Astrocyte of the cerebellum (primary cell): ENCODE results near the gene SLC25A33.

Experiments used
- DNase-seq: peaks from one replicate; pipeline ENCODE4 v3.0.0-alpha.2; 2011; ENCODE audit warnings: low read depth
- H3K4me3 ChIP-seq: 2 replicates; pipeline ENCODE4 v1.5.1; 2011; ENCODE audit warnings: mild to moderate bottlenecking, low read depth, low read length, moderate library complexity
- CTCF ChIP-seq: IDR thresholded peaks from 2 replicates; pipeline ENCODE4 v1.5.1; 2012; ENCODE audit warnings: low read length, low read depth, moderate library complexity, mild to moderate bottlenecking; ENCODE audit errors: missing control alignments
- in situ Hi-C: cut with HindIII; loops from 2 replicates; pipeline ENCODE4 v1.10.0; 2017; ENCODE audit warnings: low sequenced_read_pairs

Gene SLC25A33

GRCh38 chr1:9603766-9604753 is 64.8 kb downstream of the SLC25A33 start:
- no peak for DNase-seq
- in situ Hi-C loops, result no loop called here
- H3K4me3 ChIP-seq, result no peak overlapping the region
- no peak for TF ChIP-seq CTCF

- H3K4me3 ChIP-seq, result no peak overlapping the region
- TF ChIP-seq CTCF, result no peak
- DNase-seq, result no peak
- in situ Hi-C loops, result no loop called here
Observed at GRCh38 chr1:9604836-9605235, 65.6 kb downstream of the SLC25A33 start.

GRCh38 chr1:9605946-9606455 is 66.7 kb downstream of the SLC25A33 start:
- no peak for DNase-seq
- no peak for TF ChIP-seq CTCF
- no peak overlapping the region for H3K4me3 ChIP-seq
- in situ Hi-C loops, result no loop called here

- no peak overlapping the region for H3K4me3 ChIP-seq
- no peak for DNase-seq
- in situ Hi-C loops, result no loop called here
- TF ChIP-seq CTCF, result no peak
Observed at GRCh38 chr1:9606458-9606857, 67.2 kb downstream of the SLC25A33 start.

- no peak overlapping the region for H3K4me3 ChIP-seq
- DNase-seq, result no peak
- in situ Hi-C loops, result no loop called here
- TF ChIP-seq CTCF, result no peak
Observed at GRCh38 chr1:9606948-9607347, 67.7 kb downstream of the SLC25A33 start.

- no peak for TF ChIP-seq CTCF
Observed at GRCh38 chr1:9607352-9607751, 68.1 kb downstream of the SLC25A33 start.

More at GRCh38 chr1:9607352-9607751, 68.1 kb downstream of the SLC25A33 start:
- H3K4me3 ChIP-seq, result no peak overlapping the region
- DNase-seq, result no peak
- in situ Hi-C loops, result no loop called here
